Stimulated activated CD4-positive, alpha-beta T cell treated with anti-CD3 and anti-CD28 coated beads, Interleukin-1b, Interleukin-23, amount 100 ng/mL, for 1 hour (primary cell): Measurements from ENCODE around the gene SLC27A6.

ENCODE experiments used
- DNase-seq, 2 donors: peaks; one replicate each; pipeline ENCODE4 v3.0.0-alpha.2; 2020; ENCODE audit warnings: low read depth in 2 of 2

Gene SLC27A6

GRCh38 chr5:129063483-129064113 lies 98.3 kb downstream of the SLC27A6 start:
- DNase-seq = no peak

- DNase-seq = no peak
Measured at GRCh38 chr5:129065721-129066120, 100.4 kb downstream of the SLC27A6 start.

GRCh38 chr5:129067745-129068144 lies 102.5 kb downstream of the SLC27A6 start:
- DNase-seq = no peak

GRCh38 chr5:129069292-129069691 lies 104.0 kb downstream of the SLC27A6 start:
- DNase-seq = no peak

- no peak for DNase-seq
Measured at GRCh38 chr5:129073111-129073510, 107.8 kb downstream of the SLC27A6 start.

- DNase-seq = no peak
Measured at GRCh38 chr5:129074903-129075302, 109.6 kb downstream of the SLC27A6 start.

- no peak for DNase-seq
Measured at GRCh38 chr5:129077433-129078075, 112.3 kb downstream of the SLC27A6 start.

GRCh38 chr5:129078247-129078646 lies 113.0 kb downstream of the SLC27A6 start:
- DNase-seq = no peak

GRCh38 chr5:129078660-129079059 lies 113.4 kb downstream of the SLC27A6 start:
- no peak for DNase-seq

- no peak for DNase-seq
Measured at GRCh38 chr5:129079496-129079895, 114.2 kb downstream of the SLC27A6 start.

GRCh38 chr5:129080766-129081165 lies 115.5 kb downstream of the SLC27A6 start:
- DNase-seq = no peak

- DNase-seq = no peak
Measured at GRCh38 chr5:129082225-129083136, 117.2 kb downstream of the SLC27A6 start.
